Measurements from ENCODE around the gene SEPHS2. TPM values are rescaled to one million over a fixed set of nuclear protein-coding genes. Genes with fewer than 3 reads are reported as not detected.

Gene SEPHS2
- total RNA-seq, 4 donors from 2014 or later, result 21.6 to 36.1 (median 25.2) TPM

GRCh38 chr16:30439720-30440348, 5.8 kb downstream of the SEPHS2 start:
- Histone ChIP-seq H3K27me3 (no peaks in the 10 kb centered on the region), H3K9me3 (no peaks in the 10 kb centered on the region), H3K4me3 (no peak overlapping the region), H3K27ac (no peak overlapping the region), H3K36me3 (peaks cover 0 to 21% of the 10 kb centered on the region in 2 donors), H3K4me1 (peaks cover 0 to 20% (median 4%) of the 10 kb centered on the region in 3 donors)
- TF ChIP-seq POLR2A (IDR thresholded peaks at IDR 0.05) (no peak), CTCF (IDR thresholded peaks at IDR 0.05) (no peak), POLR2AphosphoS5 (IDR thresholded peaks at IDR 0.05) (no peak), EP300 (IDR thresholded peaks at IDR 0.05) (no peak)
- no peak for ATAC-seq
- 77 to 78% methylated on average over 5 to 6 of the region's 6 CpGs for WGBS, 2 donors (ENCODE audit: low coverage in 1 of 2)

- WGBS, 2 donors (ENCODE audit: low coverage in 1 of 2), result 85 to 87% methylated on average over 4 to 5 of the region's 5 CpGs
- ATAC-seq, result no peak
Measured at GRCh38 chr16:30438835-30439234, 6.8 kb downstream of the SEPHS2 start.

GRCh38 chr16:30437511-30438046, 8.1 kb downstream of the SEPHS2 start:
- Histone ChIP-seq H3K4me3 (no peak overlapping the region), H3K4me1 (no peaks in the 10 kb centered on the region), H3K27me3 (no peaks in the 10 kb centered on the region), H3K36me3 (peaks cover 0 to 3% of the 10 kb centered on the region in 2 donors), H3K27ac (no peak overlapping the region), H3K9me3 (no peaks in the 10 kb centered on the region)
- no peak for TF ChIP-seq POLR2A (IDR thresholded peaks at IDR 0.05)
- TF ChIP-seq EP300 (IDR thresholded peaks at IDR 0.05), result no peak
- no peak for ATAC-seq
- 62 to 65% methylated on average over 3 of the region's 3 CpGs for WGBS, 2 donors (ENCODE audit: low coverage in 1 of 2)

More at GRCh38 chr16:30438835-30439234, 6.8 kb downstream of the SEPHS2 start:
- Histone ChIP-seq H3K4me3 (no peak overlapping the region), H3K27ac (no peak overlapping the region), H3K4me1 (peaks cover 0 to 10% (median 0%) of the 10 kb centered on the region in 3 donors), H3K36me3 (peaks cover 0 to 16% of the 10 kb centered on the region in 2 donors), H3K27me3 (no peaks in the 10 kb centered on the region), H3K9me3 (no peaks in the 10 kb centered on the region)
- TF ChIP-seq CTCF (IDR thresholded peaks at IDR 0.05), result no peak
- no peak for TF ChIP-seq EP300 (IDR thresholded peaks at IDR 0.05)
- TF ChIP-seq POLR2AphosphoS5 (IDR thresholded peaks at IDR 0.05), result no peak
- no peak for TF ChIP-seq POLR2A (IDR thresholded peaks at IDR 0.05)

- Histone ChIP-seq H3K27ac (no peak overlapping the region), H3K36me3 (no peaks in the 10 kb centered on the region), H3K4me3 (no peak overlapping the region), H3K4me1 (peaks cover 2 to 9% (median 5%) of the 10 kb centered on the region in 3 donors), H3K27me3 (no peaks in the 10 kb centered on the region), H3K9me3 (no peaks in the 10 kb centered on the region)
- TF ChIP-seq POLR2A (IDR thresholded peaks at IDR 0.05) (no peak), CTCF (IDR thresholded peaks at IDR 0.05) (no peak), POLR2AphosphoS5 (IDR thresholded peaks at IDR 0.05) (no peak), EP300 (IDR thresholded peaks at IDR 0.05) (no peak)
- ATAC-seq, result no peak
- WGBS, 2 donors (ENCODE audit: low coverage in 1 of 2), result 53 to 94% methylated on average over 3 to 4 of the region's 4 CpGs
Measured at GRCh38 chr16:30434852-30435251, 10.8 kb downstream of the SEPHS2 start.

GRCh38 chr16:30430428-30430970, 15.2 kb downstream of the SEPHS2 start:
- Histone ChIP-seq H3K36me3 (peaks cover 0 to 14% of the 10 kb centered on the region in 2 donors), H3K4me3 (peak overlapping the region; percentile 27 to 73), H3K4me1 (peaks cover 2 to 28% (median 14%) of the 10 kb centered on the region in 3 donors), H3K27me3 (no peaks in the 10 kb centered on the region), H3K9me3 (no peaks in the 10 kb centered on the region), H3K27ac (peak overlapping the region; percentile 59 to 87 (median 82))
- peak in 1 of 4 experiments; percentile 21 for TF ChIP-seq CTCF (IDR thresholded peaks at IDR 0.05)
- no peak for TF ChIP-seq POLR2AphosphoS5 (IDR thresholded peaks at IDR 0.05)
- TF ChIP-seq EP300 (IDR thresholded peaks at IDR 0.05), result no peak
- WGBS, 2 donors (ENCODE audit: low coverage in 1 of 2), result 44 to 75% methylated on average over 6 to 10 of the region's 19 CpGs
- ATAC-seq, result peak; percentile 13

Measured in gastroesophageal sphincter (tissue), 4 donors.